ENCODE results near the gene EFR3B. TPM values are rescaled to one million over a fixed set of nuclear protein-coding genes. Genes with fewer than 3 reads are reported as not detected.
"Not testable (repeated sequence)": the region's sequence is repeated elsewhere in the genome, so short reads cannot be mapped to it uniquely, and the experiment has no call there.

EFR3B gene
- total RNA-seq, 1 donor from 2014 or later: 0.12 TPM

GRCh38 chr2:25141120-25141519 is 99.2 kb downstream of the EFR3B start:
- no peaks in the 10 kb centered on the region for H3K9me3 Mint-ChIP-seq
- no peak overlapping the region for H3K27ac Mint-ChIP-seq
- no peak for DNase-seq
- intact Hi-C loops (cut with micrococcal nuclease): no loop called here
- no peaks in the 10 kb centered on the region for H3K36me3 Mint-ChIP-seq (ENCODE audit: low read depth)
- H3K27me3 Mint-ChIP-seq: peaks cover 11% of the 10 kb centered on the region
- H3K4me3 Mint-ChIP-seq: no peak overlapping the region
- H3K4me1 Mint-ChIP-seq: no peaks in the 10 kb centered on the region

- Mint-ChIP-seq H3K36me3 (ENCODE audit: low read depth) (no peaks in the 10 kb centered on the region), H3K4me3 (no peak overlapping the region), H3K9me3 (no peaks in the 10 kb centered on the region), H3K27ac (no peak overlapping the region), H3K27me3 (peaks cover 4% of the 10 kb centered on the region), H3K4me1 (no peaks in the 10 kb centered on the region)
- intact Hi-C loops (cut with micrococcal nuclease): no loop called here
- no peak for DNase-seq
Observed at GRCh38 chr2:25145803-25146202, 103.9 kb downstream of the EFR3B start.

- intact Hi-C loops (cut with micrococcal nuclease): no loop called here
- Mint-ChIP-seq H3K4me1 (no peaks in the 10 kb centered on the region), H3K36me3 (ENCODE audit: low read depth) (no peaks in the 10 kb centered on the region)
Observed at GRCh38 chr2:25146896-25147295, 105.0 kb downstream of the EFR3B start.

GRCh38 chr2:25149646-25150045 is 107.8 kb downstream of the EFR3B start:
- Mint-ChIP-seq H3K36me3 (ENCODE audit: low read depth) (no peaks in the 10 kb centered on the region), H3K27ac (no peak overlapping the region), H3K27me3 (peaks cover 4% of the 10 kb centered on the region), H3K9me3 (no peaks in the 10 kb centered on the region), H3K4me1 (no peaks in the 10 kb centered on the region), H3K4me3 (no peak overlapping the region)
- intact Hi-C loops (cut with micrococcal nuclease): no loop called here
- DNase-seq: no peak

More at GRCh38 chr2:25146896-25147295, 105.0 kb downstream of the EFR3B start:
- Mint-ChIP-seq H3K27me3 (peaks cover 4% of the 10 kb centered on the region), H3K9me3 (no peaks in the 10 kb centered on the region), H3K4me3 (no peak overlapping the region), H3K27ac (no peak overlapping the region)
- no peak for DNase-seq

- H3K27ac Mint-ChIP-seq; H3K27me3 Mint-ChIP-seq; DNase-seq; H3K36me3 Mint-ChIP-seq (ENCODE audit: low read depth); intact Hi-C loops (cut with micrococcal nuclease); H3K4me1 Mint-ChIP-seq; H3K4me3 Mint-ChIP-seq; H3K9me3 Mint-ChIP-seq: not testable (repeated sequence)
Observed at GRCh38 chr2:25150993-25151392, 109.1 kb downstream of the EFR3B start.

GRCh38 chr2:25151718-25152117 is 109.8 kb downstream of the EFR3B start:
- intact Hi-C loops (cut with micrococcal nuclease): no loop called here
- Mint-ChIP-seq H3K27me3 (peaks cover 2% of the 10 kb centered on the region), H3K27ac (no peak overlapping the region), H3K36me3 (ENCODE audit: low read depth) (no peaks in the 10 kb centered on the region), H3K4me3 (no peak overlapping the region), H3K4me1 (no peaks in the 10 kb centered on the region), H3K9me3 (no peaks in the 10 kb centered on the region)
- DNase-seq: no peak

GRCh38 chr2:25155401-25155800 is 113.5 kb downstream of the EFR3B start:
- no peak for DNase-seq
- Mint-ChIP-seq H3K27me3 (no peaks in the 10 kb centered on the region), H3K4me3 (no peak overlapping the region), H3K27ac (no peak overlapping the region), H3K36me3 (ENCODE audit: low read depth) (peaks cover 5% of the 10 kb centered on the region), H3K9me3 (no peaks in the 10 kb centered on the region), H3K4me1 (peaks cover 8% of the 10 kb centered on the region)
- intact Hi-C loops (cut with micrococcal nuclease): no loop called here

GRCh38 chr2:25158096-25158852 is 116.4 kb downstream of the EFR3B start:
- no peaks in the 10 kb centered on the region for H3K9me3 Mint-ChIP-seq
- no peak overlapping the region for H3K4me3 Mint-ChIP-seq
- no peak overlapping the region for H3K27ac Mint-ChIP-seq
- peaks cover 10% of the 10 kb centered on the region for H3K4me1 Mint-ChIP-seq
- DNase-seq: no peak
- no peaks in the 10 kb centered on the region for H3K27me3 Mint-ChIP-seq
- H3K36me3 Mint-ChIP-seq (ENCODE audit: low read depth): peaks cover 7% of the 10 kb centered on the region
- intact Hi-C loops (cut with micrococcal nuclease): no loop called here

GRCh38 chr2:25159949-25160348 is 118.1 kb downstream of the EFR3B start:
- DNase-seq: no peak
- peak overlapping the region; percentile 84 for H3K4me3 Mint-ChIP-seq
- peaks cover 7% of the 10 kb centered on the region for H3K36me3 Mint-ChIP-seq (ENCODE audit: low read depth)
- peaks cover 7% of the 10 kb centered on the region for H3K27me3 Mint-ChIP-seq
- H3K4me1 Mint-ChIP-seq: peaks cover 10% of the 10 kb centered on the region
- H3K27ac Mint-ChIP-seq: peak overlapping the region; percentile 35
- intact Hi-C loops (cut with micrococcal nuclease): no loop called here
- H3K9me3 Mint-ChIP-seq: no peaks in the 10 kb centered on the region

GRCh38 chr2:25160376-25160775 is 118.5 kb downstream of the EFR3B start:
- Mint-ChIP-seq H3K4me1 (peaks cover 10% of the 10 kb centered on the region), H3K36me3 (ENCODE audit: low read depth) (peaks cover 7% of the 10 kb centered on the region), H3K9me3 (no peaks in the 10 kb centered on the region), H3K27me3 (peaks cover 7% of the 10 kb centered on the region), H3K4me3 (peak overlapping the region; percentile 84), H3K27ac (peak overlapping the region; percentile 89)
- intact Hi-C loops (cut with micrococcal nuclease): no loop called here
- no peak for DNase-seq

GRCh38 chr2:25161055-25161781 is 119.3 kb downstream of the EFR3B start:
- Mint-ChIP-seq H3K27me3 (peaks cover 7% of the 10 kb centered on the region), H3K4me3 (peak overlapping the region; percentile 84), H3K4me1 (peaks cover 17% of the 10 kb centered on the region), H3K36me3 (ENCODE audit: low read depth) (peaks cover 7% of the 10 kb centered on the region), H3K27ac (peak overlapping the region; percentile 89), H3K9me3 (no peaks in the 10 kb centered on the region)
- intact Hi-C loops (cut with micrococcal nuclease): no loop called here
- DNase-seq: peak; percentile 92

- peaks cover 14% of the 10 kb centered on the region for H3K27me3 Mint-ChIP-seq
- DNase-seq; intact Hi-C loops (cut with micrococcal nuclease); H3K9me3 Mint-ChIP-seq; H3K36me3 Mint-ChIP-seq (ENCODE audit: low read depth): not testable (repeated sequence)
- H3K27ac Mint-ChIP-seq: peak overlapping the region; percentile 84
- peak overlapping the region; percentile 50 for H3K4me3 Mint-ChIP-seq
- H3K4me1 Mint-ChIP-seq: peaks cover 21% of the 10 kb centered on the region
Observed at GRCh38 chr2:25162061-25162460, 120.2 kb downstream of the EFR3B start.

GRCh38 chr2:25164561-25164960 is 122.7 kb downstream of the EFR3B start:
- no peak for DNase-seq
- no peak overlapping the region for H3K4me3 Mint-ChIP-seq
- intact Hi-C loops (cut with micrococcal nuclease): no loop called here
- H3K4me1 Mint-ChIP-seq: peaks cover 25% of the 10 kb centered on the region
- H3K27me3 Mint-ChIP-seq: peaks cover 32% of the 10 kb centered on the region
- no peak overlapping the region for H3K27ac Mint-ChIP-seq
- no peaks in the 10 kb centered on the region for H3K9me3 Mint-ChIP-seq
- H3K36me3 Mint-ChIP-seq (ENCODE audit: low read depth): peaks cover 8% of the 10 kb centered on the region

All from activated CD4-positive, alpha-beta T cell treated with anti-CD3 and anti-CD28 coated beads, Interleukin-2, amount 10 ng/mL, durations not matched to agents 24 days and 14 days (primary cell).